Glutamatergic neuron (in vitro differentiated cells): ENCODE data around the gene OTUD7B. TPM values are rescaled to one million over a fixed set of nuclear protein-coding genes. Genes with fewer than 3 reads are reported as not detected.
"Not testable (repeated sequence)": the region's sequence is repeated elsewhere in the genome, so short reads cannot be mapped to it uniquely, and the experiment has no call there.

Experiments
- DNase-seq: peaks from one replicate; pipeline ENCODE4 v3.0.0; 2022
- H3K27ac Mint-ChIP-seq: one replicate; pipeline ENCODE4 v1.8.0; 2020; ENCODE audit warnings: mild to moderate bottlenecking, mixed read lengths, inconsistent platforms; ENCODE audit not compliant: unreplicated experiment
- H3K27me3 Mint-ChIP-seq: one replicate; pipeline ENCODE4 v1.8.0; 2020; ENCODE audit warnings: mild to moderate bottlenecking, moderate library complexity, mixed read lengths, inconsistent platforms; ENCODE audit not compliant: unreplicated experiment
- H3K36me3 Mint-ChIP-seq: one replicate; pipeline ENCODE4 v1.8.0; 2020; ENCODE audit warnings: mild to moderate bottlenecking, mixed read lengths, inconsistent platforms; ENCODE audit not compliant: unreplicated experiment
- H3K4me1 Mint-ChIP-seq: one replicate; pipeline ENCODE4 v1.8.0; 2020; ENCODE audit warnings: mild to moderate bottlenecking, low read depth, mixed read lengths, inconsistent platforms; ENCODE audit not compliant: unreplicated experiment
- H3K4me3 Mint-ChIP-seq: one replicate; pipeline ENCODE4 v1.8.0; 2020; ENCODE audit warnings: mild to moderate bottlenecking, mixed read lengths, inconsistent platforms; ENCODE audit not compliant: unreplicated experiment
- H3K9me3 Mint-ChIP-seq: one replicate; pipeline ENCODE4 v1.8.0; 2020; ENCODE audit warnings: mild to moderate bottlenecking, moderate library complexity, mixed read lengths, inconsistent platforms; ENCODE audit not compliant: unreplicated experiment
- total RNA-seq: library from RNA; stranded (reverse); fragmentation: NEBNext Ultra II Directional; extraction: Animal tissue kit (Norgen Biotek cat#: 25700); gene quantifications from one replicate; pipeline ENCODE4 v1.2.1, GENCODE V29; 2021; ENCODE audit not compliant: unreplicated experiment
- TF ChIP-seq, protein P1 (sequence below): fragments of 200-600 bp; sonication (generic); IDR thresholded peaks from one replicate; pipeline ENCODE4 v1.5.0; 2021; ENCODE audit not compliant: partially characterized antibody, unreplicated experiment

OTUD7B gene
- total RNA-seq, 1 donor from 2014 or later, result 15.4 TPM

DNA sequence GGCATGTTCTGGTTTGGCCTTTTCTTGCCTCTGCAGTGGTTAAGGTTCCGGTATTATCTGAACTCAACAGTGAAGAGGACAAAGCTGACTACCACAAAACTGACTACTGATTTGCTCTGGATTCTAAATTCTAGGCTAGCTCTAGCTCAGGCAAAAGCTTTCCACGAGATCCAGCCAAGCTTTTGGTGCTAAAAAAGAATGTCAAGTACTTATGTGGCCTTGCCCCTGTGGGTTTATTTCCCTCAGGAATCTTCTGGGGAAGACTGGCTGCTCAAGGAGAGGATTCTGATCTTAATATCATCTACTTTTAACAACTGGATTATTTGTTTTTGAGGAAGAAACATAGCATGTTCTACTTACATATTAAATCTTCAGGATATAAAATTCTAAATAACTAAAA, 47.8 kb downstream of the OTUD7B start:
- Mint-ChIP-seq H3K9me3 (peaks cover 4% of the 10 kb centered on the region), H3K27me3 (no peaks in the 10 kb centered on the region), H3K4me3 (no peak overlapping the region), H3K36me3 (peaks cover 15% of the 10 kb centered on the region), H3K27ac (no peak overlapping the region), H3K4me1 (peaks cover 7% of the 10 kb centered on the region)
- TF ChIP-seq, protein P1, sequence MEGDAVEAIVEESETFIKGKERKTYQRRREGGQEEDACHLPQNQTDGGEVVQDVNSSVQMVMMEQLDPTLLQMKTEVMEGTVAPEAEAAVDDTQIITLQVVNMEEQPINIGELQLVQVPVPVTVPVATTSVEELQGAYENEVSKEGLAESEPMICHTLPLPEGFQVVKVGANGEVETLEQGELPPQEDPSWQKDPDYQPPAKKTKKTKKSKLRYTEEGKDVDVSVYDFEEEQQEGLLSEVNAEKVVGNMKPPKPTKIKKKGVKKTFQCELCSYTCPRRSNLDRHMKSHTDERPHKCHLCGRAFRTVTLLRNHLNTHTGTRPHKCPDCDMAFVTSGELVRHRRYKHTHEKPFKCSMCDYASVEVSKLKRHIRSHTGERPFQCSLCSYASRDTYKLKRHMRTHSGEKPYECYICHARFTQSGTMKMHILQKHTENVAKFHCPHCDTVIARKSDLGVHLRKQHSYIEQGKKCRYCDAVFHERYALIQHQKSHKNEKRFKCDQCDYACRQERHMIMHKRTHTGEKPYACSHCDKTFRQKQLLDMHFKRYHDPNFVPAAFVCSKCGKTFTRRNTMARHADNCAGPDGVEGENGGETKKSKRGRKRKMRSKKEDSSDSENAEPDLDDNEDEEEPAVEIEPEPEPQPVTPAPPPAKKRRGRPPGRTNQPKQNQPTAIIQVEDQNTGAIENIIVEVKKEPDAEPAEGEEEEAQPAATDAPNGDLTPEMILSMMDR, result no peak
- no peak for DNase-seq

DNA sequence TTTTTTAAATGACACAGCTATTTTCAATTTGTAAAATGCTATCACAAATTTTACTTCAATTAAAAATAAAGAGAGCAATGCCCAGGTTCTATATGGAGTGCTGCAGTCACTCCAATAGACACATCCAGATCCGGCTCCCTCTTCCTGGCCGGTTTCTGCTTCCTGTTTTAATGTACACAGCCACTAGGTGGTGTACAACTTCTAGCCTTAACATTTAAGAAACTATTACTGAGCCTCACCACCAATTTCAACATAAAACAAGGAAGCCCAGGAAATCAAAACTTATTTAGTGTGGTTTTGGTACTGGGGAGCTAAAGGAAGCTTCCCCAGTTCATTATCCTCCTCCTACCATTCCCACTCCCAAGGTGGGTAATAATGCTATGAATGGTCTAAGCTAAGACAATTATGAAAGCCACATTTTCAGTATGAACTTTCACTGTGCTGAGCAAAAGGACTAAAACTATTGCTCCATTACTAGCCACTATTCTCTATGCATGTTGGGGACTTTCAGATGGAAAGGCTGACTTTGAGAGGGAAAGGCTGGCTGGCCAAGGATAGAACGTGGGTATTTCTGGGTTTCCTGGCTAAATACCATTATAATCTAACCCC, 48.4 kb downstream of the OTUD7B start:
- Mint-ChIP-seq H3K27ac (no peak overlapping the region), H3K36me3 (peaks cover 16% of the 10 kb centered on the region), H3K9me3 (peaks cover 4% of the 10 kb centered on the region), H3K4me1 (peaks cover 6% of the 10 kb centered on the region), H3K27me3 (peaks cover 1% of the 10 kb centered on the region), H3K4me3 (no peak overlapping the region)
- TF ChIP-seq, protein P1, result peak; percentile 79
- peak; percentile 38 for DNase-seq

DNA sequence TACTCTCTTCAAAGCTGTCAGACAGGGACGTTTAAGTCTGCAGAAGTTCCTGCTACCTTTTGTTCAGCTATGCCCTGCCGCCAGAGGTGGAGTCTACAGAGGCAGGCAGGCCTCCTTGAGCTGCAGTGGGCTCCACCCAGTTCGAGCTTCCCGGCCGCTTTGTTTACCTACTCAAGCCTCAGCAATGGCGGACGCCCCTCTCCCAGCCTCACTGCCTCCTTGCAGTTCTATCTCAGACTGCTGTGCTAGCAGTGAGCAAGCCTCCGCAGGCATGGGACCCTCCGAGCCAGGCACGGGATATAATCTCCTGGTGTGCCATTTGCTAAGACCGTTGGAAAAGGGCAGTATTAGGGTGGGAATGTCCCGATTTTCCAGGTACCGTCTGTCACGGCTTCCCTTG, 53.0 kb downstream of the OTUD7B start:
- DNase-seq, H3K4me3 Mint-ChIP-seq, H3K4me1 Mint-ChIP-seq, H3K27me3 Mint-ChIP-seq, H3K9me3 Mint-ChIP-seq, H3K27ac Mint-ChIP-seq: not testable (repeated sequence)
- peaks cover 28% of the 10 kb centered on the region for H3K36me3 Mint-ChIP-seq

DNA sequence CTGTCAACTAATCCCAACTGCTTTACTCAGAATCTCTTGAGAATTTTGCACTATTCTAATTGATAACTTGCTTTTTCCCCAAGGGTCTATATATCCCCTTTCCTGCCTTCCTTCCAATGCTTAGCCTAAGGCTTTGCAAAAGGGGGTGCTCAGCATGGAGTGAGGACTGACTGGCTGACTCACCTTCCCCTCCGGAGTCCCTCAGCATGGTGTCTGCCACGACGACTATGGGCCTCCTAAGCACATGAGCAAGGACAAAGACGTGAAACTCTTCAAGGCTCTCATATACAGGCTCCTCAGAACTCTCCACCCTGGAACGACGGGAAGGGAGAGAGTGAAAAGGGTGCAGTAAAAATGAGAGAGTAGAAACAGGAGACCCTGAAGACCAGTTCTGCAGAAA, 60.6 kb downstream of the OTUD7B start:
- no peaks in the 10 kb centered on the region for H3K36me3 Mint-ChIP-seq
- H3K27ac Mint-ChIP-seq, result no peak overlapping the region
- H3K4me1 Mint-ChIP-seq, result peaks cover 3% of the 10 kb centered on the region
- H3K4me3 Mint-ChIP-seq, result no peak overlapping the region
- TF ChIP-seq, protein P1, result no peak
- H3K27me3 Mint-ChIP-seq, result no peaks in the 10 kb centered on the region
- no peak for DNase-seq
- H3K9me3 Mint-ChIP-seq, result peaks cover 3% of the 10 kb centered on the region

- Mint-ChIP-seq H3K9me3 (peaks cover 2% of the 10 kb centered on the region), H3K27me3 (peaks cover 2% of the 10 kb centered on the region), H3K4me3 (no peak overlapping the region), H3K4me1 (peaks cover 28% of the 10 kb centered on the region), H3K27ac (no peak overlapping the region), H3K36me3 (peaks cover 6% of the 10 kb centered on the region)
- TF ChIP-seq, protein P1, result no peak
- DNase-seq, result no peak
Observed at GRCh38 chr1:149945206-149945605, 65.3 kb downstream of the OTUD7B start.
